GM12872 (cell line): ENCODE data around the gene PTCSC3.

Experiments
- TF ChIP-seq, protein P1 (sequence below): IDR thresholded peaks from 3 replicates; pipeline ENCODE4 v1.5.1; 2011; ENCODE audit warnings: low read depth, mild to moderate bottlenecking, low read length, moderate library complexity; ENCODE audit not compliant: insufficient read depth

PTCSC3 gene

DNA sequence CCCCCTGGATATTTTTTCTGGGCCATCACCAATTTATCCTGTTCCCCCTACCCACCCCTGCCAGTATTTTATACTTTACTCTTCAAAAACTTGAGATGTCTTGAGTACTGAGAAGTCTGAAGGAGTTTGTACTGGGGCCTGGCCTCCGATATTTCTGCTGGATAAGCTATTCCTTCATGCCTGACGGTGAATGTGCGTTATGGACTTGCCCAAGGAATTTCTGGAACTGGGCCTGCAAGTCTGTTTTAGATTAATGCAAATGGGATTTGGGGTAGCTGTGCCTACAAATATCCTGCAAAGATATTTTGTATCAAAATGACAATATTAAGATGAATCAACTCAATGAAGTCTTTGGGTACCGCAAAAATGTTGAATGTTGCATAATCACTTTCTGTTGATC, at the start of gene PTCSC3:
Gene PTCSC3 (minus strand): TSS at position 199 of the 400 bp plus-strand sequence.
- TF ChIP-seq, protein P1, sequence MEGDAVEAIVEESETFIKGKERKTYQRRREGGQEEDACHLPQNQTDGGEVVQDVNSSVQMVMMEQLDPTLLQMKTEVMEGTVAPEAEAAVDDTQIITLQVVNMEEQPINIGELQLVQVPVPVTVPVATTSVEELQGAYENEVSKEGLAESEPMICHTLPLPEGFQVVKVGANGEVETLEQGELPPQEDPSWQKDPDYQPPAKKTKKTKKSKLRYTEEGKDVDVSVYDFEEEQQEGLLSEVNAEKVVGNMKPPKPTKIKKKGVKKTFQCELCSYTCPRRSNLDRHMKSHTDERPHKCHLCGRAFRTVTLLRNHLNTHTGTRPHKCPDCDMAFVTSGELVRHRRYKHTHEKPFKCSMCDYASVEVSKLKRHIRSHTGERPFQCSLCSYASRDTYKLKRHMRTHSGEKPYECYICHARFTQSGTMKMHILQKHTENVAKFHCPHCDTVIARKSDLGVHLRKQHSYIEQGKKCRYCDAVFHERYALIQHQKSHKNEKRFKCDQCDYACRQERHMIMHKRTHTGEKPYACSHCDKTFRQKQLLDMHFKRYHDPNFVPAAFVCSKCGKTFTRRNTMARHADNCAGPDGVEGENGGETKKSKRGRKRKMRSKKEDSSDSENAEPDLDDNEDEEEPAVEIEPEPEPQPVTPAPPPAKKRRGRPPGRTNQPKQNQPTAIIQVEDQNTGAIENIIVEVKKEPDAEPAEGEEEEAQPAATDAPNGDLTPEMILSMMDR, result no peak

DNA sequence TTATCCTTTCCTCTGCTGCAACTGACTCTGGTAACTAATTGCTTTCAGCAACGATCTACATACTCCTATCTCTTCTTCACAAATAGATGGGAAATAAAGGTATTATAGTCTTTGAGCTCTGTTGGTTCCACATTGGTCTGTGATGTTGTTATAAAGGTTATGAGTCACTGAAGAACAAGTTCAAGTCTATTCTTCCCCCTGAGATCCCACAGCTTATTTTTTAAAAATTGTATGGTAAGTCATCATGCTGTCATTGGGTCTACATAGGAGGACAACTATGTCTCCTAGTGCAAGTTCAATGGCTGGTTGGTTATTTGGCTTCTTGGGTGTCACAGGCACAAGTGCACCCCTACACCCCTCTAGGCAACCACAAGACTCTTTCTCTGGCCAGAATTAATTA, 49.6 kb upstream of the PTCSC3 start:
- TF ChIP-seq, protein P1, result no peak

DNA sequence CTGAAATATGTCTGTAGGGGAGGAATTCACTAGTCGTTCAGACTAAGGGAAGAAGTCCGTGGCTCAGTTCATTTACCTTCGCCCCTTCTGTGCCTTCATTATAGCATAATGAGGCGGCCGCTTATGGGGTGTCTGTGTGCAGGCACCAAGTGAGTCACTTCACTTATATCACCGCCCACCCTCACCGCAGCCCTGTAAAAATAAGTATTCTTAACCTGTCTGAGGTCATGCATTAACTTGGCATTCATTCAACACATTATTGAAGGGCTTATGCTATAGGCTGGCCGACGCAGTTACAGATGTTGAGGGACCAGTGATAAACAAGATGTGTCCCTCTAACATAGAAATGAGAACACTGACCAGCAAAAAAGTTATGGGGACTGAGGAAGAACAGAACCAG, 47.7 kb upstream of the PTCSC3 start:
- TF ChIP-seq, protein P1, result no peak

DNA sequence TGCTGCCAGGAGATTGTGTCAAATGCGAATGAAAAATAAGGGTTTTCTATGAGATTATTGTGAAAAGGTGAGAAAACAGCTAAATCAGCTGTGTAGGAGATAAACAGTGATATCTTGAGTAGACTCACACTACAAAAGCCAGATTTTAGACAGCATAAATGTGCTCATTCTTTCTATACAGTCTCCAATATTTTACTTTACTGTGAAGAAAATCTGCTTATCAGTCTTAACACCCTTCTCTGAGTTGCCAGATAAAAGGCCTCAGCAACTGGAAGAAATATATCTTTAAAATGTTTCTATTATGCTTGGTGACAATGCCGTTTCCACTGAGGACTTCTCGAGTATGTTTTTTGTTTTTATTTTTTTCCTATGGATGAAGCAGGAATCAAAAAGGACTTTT, 47.0 kb upstream of the PTCSC3 start:
- TF ChIP-seq, protein P1, result no peak

DNA sequence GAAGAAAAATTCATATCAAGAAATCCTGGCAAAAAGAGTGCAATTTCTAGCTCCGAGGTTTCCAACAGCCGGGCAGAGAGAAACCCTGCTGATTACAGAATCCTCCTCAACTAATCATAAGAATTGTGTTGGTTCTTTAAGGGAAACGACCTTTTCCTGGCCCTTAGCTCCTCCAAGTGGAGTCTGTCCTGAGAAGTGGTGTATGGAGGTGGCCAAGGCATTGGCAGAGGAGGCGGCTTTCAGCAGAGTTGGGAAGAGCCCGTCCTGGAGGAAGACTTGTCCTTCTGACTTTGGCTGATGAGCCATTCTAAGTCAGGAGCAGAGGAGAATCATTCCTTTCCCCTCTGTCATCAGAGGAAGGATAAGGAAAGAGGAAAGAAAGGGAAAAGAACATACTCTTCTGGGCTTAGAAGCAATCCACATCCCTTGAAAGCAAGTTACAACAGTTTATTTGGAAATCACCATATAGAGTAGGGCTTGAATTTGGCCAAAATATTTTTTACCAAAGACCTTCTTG, 46.5 kb upstream of the PTCSC3 start:
- TF ChIP-seq, protein P1, result no peak

DNA sequence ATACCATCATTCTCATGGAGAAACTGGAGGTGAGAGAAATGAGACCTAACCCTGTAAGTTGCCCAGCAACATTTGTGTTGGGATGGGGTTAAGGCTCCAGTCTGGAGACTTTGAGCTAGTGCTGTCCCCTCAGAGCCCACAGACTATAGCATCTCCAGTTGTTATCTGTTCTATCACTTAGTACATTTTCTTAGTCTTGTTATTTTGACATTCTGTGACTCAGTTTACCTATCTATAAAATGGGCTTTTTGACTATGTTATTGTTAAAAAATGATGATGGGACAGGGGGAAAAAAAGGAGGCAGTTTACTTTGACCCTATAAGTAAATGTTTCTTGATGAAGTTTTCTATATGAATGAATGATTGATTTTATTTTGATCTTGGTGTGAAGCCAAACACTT, 45.8 kb upstream of the PTCSC3 start:
- TF ChIP-seq, protein P1, result no peak

DNA sequence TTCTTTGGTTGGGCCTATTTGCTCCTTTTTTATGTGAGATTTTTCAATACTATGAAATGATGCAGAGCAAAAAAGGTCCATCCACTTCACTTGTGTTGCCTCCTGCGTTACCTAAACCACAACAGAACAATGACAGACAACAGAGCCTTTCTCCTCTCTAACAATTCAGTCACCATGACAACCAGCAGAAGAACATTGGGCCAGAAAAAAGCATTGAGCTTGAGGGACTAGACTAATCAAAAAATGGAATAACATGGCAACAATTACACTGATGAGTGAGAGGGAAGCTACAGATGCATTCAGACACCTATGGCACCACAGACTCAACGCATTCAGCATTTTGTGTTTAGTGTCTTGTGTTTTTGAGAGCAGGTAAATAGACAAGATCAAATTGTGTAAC, 44.6 kb upstream of the PTCSC3 start:
- TF ChIP-seq, protein P1, result no peak

DNA sequence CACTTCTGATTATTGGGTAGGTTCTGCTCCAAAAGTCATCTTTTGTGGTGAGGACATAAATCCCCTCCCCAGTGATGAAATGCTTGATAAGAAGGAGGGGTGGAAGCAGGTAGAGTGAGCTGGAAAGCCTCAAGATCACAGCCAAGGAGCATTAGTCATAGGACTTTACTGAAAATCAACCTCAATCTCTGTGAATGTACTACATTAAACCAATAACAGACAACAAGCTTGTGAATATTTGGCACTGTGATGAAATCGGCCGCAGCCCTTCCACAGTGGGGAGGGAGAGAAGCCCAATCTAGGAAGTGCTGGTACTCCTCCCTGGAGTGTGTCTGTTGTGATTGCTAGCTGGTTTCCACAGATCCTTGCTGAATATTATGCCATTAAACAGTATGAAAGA, 41.2 kb upstream of the PTCSC3 start:
- TF ChIP-seq, protein P1, result no peak
